Esophagus muscularis mucosa (tissue), 4 donors: ENCODE results near the gene KAT7. TPM values are rescaled to one million over a fixed set of nuclear protein-coding genes. Genes with fewer than 3 reads are reported as not detected.
A peak's percentile ranks its signal among the peaks of the same experiment; 100 is the strongest.

ENCODE experiments used
- DNase-seq: peaks from one replicate; pipeline ENCODE4 v3.0.0-alpha.2; 2017; ENCODE audit errors: extremely low spot score
- H3K27ac ChIP-seq, 4 donors: fragments of 200-600 bp; sonication (generic); replicated peaks in 1 of 4; 1 replicate in 3 of 4; 2 replicates in 1 of 4; pipeline ENCODE4 v1.5.1; 2016 to 2019; ENCODE audit warnings: mild to moderate bottlenecking in 1 of 4
- H3K27me3 ChIP-seq, 4 donors: fragments of 200-600 bp; sonication (generic); one replicate each; pipeline versions ENCODE4 v1.5.1 to v1.6.0; 2016 to 2019
- H3K36me3 ChIP-seq, 4 donors: fragments of 200-600 bp; sonication (generic); one replicate each; pipeline ENCODE4 v1.5.1; 2016 to 2019
- H3K4me1 ChIP-seq, 4 donors: fragments of 200-600 bp; sonication (generic); one replicate each; pipeline ENCODE4 v1.5.1; 2016 to 2019
- H3K4me3 ChIP-seq, 4 donors: fragments of 200-600 bp; sonication (generic); 1 replicate in 2 of 4; 2 replicates in 2 of 4; pipeline ENCODE4 v1.5.1; 2016 to 2019; ENCODE audit warnings: mild to moderate bottlenecking in 4 of 4, moderate library complexity in 1 of 4
- H3K9me3 ChIP-seq, 4 donors: fragments of 200-600 bp; sonication (generic); 1 replicate in 3 of 4; 2 replicates in 1 of 4; pipeline ENCODE4 v1.5.1; 2016 to 2019
- CTCF ChIP-seq, 3 experiments: fragments of 200-600 bp in 2 of 3; fragments of 450-650 bp in 1 of 3; sonication (generic) in 2 of 3; IDR thresholded peaks; one replicate each; pipeline ENCODE4 v1.5.1; 2017 to 2019; ENCODE audit warnings: antibody characterized with exemption in 3 of 3, mild to moderate bottlenecking in 2 of 3, moderate library complexity in 1 of 3
- EP300 ChIP-seq: sonication (generic); formaldehyde crosslinking; IDR thresholded peaks from one replicate; pipeline ENCODE4 v1.6.1; 2017; ENCODE audit warnings: antibody characterized with exemption
- POLR2A ChIP-seq: fragments of 450-650 bp; IDR thresholded peaks from one replicate; pipeline ENCODE4 v1.6.1; 2017; ENCODE audit warnings: antibody characterized with exemption, moderate library complexity, mild to moderate bottlenecking, low read depth
- POLR2AphosphoS5 ChIP-seq, 2 donors: sonication (generic); formaldehyde crosslinking; IDR thresholded peaks; one replicate each; pipeline ENCODE4 v1.6.1; 2017; ENCODE audit warnings: antibody characterized with exemption in 2 of 2
- WGBS: methylation state at CpG from one replicate; pipeline ENCODE4 v1.1.5; 2018; 5-methylcytosine and 5-hydroxymethylcytosine counted together
- intact Hi-C: fragments of 100-400 bp; cut with DNase I; formaldehyde crosslinking; loops from one replicate; pipeline ENCODE4 v1.15.1; 2023
- total RNA-seq, 4 donors: library from RNA; depleted of rRNA; stranded (reverse); fragments of >200 nt; gene quantifications; one replicate each; pipeline versions ENCODE4 v1.1.0 to v1.2.1, GENCODE V29; 2016

KAT7 gene
- total RNA-seq, 4 donors from 2014 or later, result 29.5 to 48.1 (median 43.4) TPM

GRCh38 chr17:49784636-49785035 is 3.8 kb upstream of the KAT7 start:
- H3K27me3 ChIP-seq, result no peaks in the 10 kb centered on the region
- intact Hi-C loops, result loop anchor here (5.0 kb wide), 1 partner anchor 212 kb away; no protein-coding TSS in a partner anchor
- H3K4me1 ChIP-seq, result peaks cover 29 to 63% (median 54%) of the 10 kb centered on the region in 4 donors
- TF ChIP-seq POLR2AphosphoS5 (IDR thresholded peaks at IDR 0.05), result no peak
- no peak for TF ChIP-seq CTCF (IDR thresholded peaks at IDR 0.05)
- TF ChIP-seq EP300, result no peak
- TF ChIP-seq POLR2A, result no peak
- no peaks in the 10 kb centered on the region for H3K9me3 ChIP-seq
- 65% methylated on average over 1 of the region's 1 CpG for WGBS
- no peaks in the 10 kb centered on the region for H3K36me3 ChIP-seq
- H3K4me3 ChIP-seq, result no peak overlapping the region
- H3K27ac ChIP-seq, result peak overlapping the region; percentile 76 to 79 (median 77)
- no peak for DNase-seq

GRCh38 chr17:49787884-49788477 is 500 bp upstream of the KAT7 start:
- intact Hi-C loops, result no loop called here
- no peak for DNase-seq
- Histone ChIP-seq H3K4me3 (peak overlapping the region; percentile 78 to 94 (median 86)), H3K4me1 (peaks cover 49 to 74% (median 69%) of the 10 kb centered on the region in 4 donors), H3K9me3 (no peaks in the 10 kb centered on the region), H3K27ac (peak overlapping the region; percentile 96 to 100 (median 99)), H3K36me3 (peaks cover 0 to 15% (median 13%) of the 10 kb centered on the region in 4 donors), H3K27me3 (no peaks in the 10 kb centered on the region)
- TF ChIP-seq CTCF (IDR thresholded peaks at IDR 0.05), result no peak
- TF ChIP-seq EP300, result no peak
- no peak for TF ChIP-seq POLR2AphosphoS5 (IDR thresholded peaks at IDR 0.05)
- TF ChIP-seq POLR2A, result no peak
- WGBS, result 5% methylated on average over 17 of the region's 17 CpGs

- H3K27me3 ChIP-seq, result no peaks in the 10 kb centered on the region
Observed at GRCh38 chr17:49789243-49789578, 730 bp downstream of the KAT7 start.

GRCh38 chr17:49793309-49793708 is 4.8 kb downstream of the KAT7 start:
- no peak overlapping the region for H3K4me3 ChIP-seq
- DNase-seq, result no peak
- peaks cover 33 to 74% (median 73%) of the 10 kb centered on the region in 4 donors for H3K4me1 ChIP-seq
- H3K36me3 ChIP-seq, result peaks cover 26 to 64% (median 53%) of the 10 kb centered on the region in 4 donors
- TF ChIP-seq CTCF (IDR thresholded peaks at IDR 0.05) (no peak), POLR2A (no peak), EP300 (no peak), POLR2AphosphoS5 (IDR thresholded peaks at IDR 0.05) (no peak)
- intact Hi-C loops, result no loop called here
- no peak overlapping the region for H3K27ac ChIP-seq
- H3K9me3 ChIP-seq, result no peaks in the 10 kb centered on the region
- WGBS, result 88% methylated on average over 3 of the region's 3 CpGs
- no peaks in the 10 kb centered on the region for H3K27me3 ChIP-seq

More at GRCh38 chr17:49789243-49789578, 730 bp downstream of the KAT7 start:
- no peaks in the 10 kb centered on the region for H3K9me3 ChIP-seq
- intact Hi-C loops, result no loop called here
- peak overlapping the region; percentile 78 to 94 (median 86) for H3K4me3 ChIP-seq
- peak overlapping the region; percentile 23 to 99 (median 98) for H3K27ac ChIP-seq
- TF ChIP-seq CTCF (IDR thresholded peaks at IDR 0.05), result peak in 1 of 3 experiments; percentile 35
- no peak for TF ChIP-seq POLR2A
- DNase-seq, result no peak
- peaks cover 0 to 27% (median 24%) of the 10 kb centered on the region in 4 donors for H3K36me3 ChIP-seq
- WGBS, result 2% methylated on average over 14 of the region's 17 CpGs
- H3K4me1 ChIP-seq, result peaks cover 42 to 74% (median 67%) of the 10 kb centered on the region in 4 donors

- WGBS, result 77% methylated on average over 5 of the region's 5 CpGs
- peaks cover 25 to 77% (median 65%) of the 10 kb centered on the region in 4 donors for H3K4me1 ChIP-seq
- TF ChIP-seq CTCF (IDR thresholded peaks at IDR 0.05), result no peak
- TF ChIP-seq POLR2A, result no peak
- no peak for TF ChIP-seq POLR2AphosphoS5 (IDR thresholded peaks at IDR 0.05)
- no peak for TF ChIP-seq EP300
Observed at GRCh38 chr17:49795372-49795771, 6.9 kb downstream of the KAT7 start.

More at GRCh38 chr17:49795372-49795771, 6.9 kb downstream of the KAT7 start:
- H3K9me3 ChIP-seq, result no peaks in the 10 kb centered on the region
- no peaks in the 10 kb centered on the region for H3K27me3 ChIP-seq
- H3K4me3 ChIP-seq, result no peak overlapping the region
- H3K36me3 ChIP-seq, result peaks cover 41 to 85% (median 73%) of the 10 kb centered on the region in 4 donors
- intact Hi-C loops, result no loop called here
- DNase-seq, result no peak
- H3K27ac ChIP-seq, result no peak overlapping the region
